B cell (primary cell): Measurements from ENCODE around the gene SLC22A17. TPM values are rescaled to one million over a fixed set of nuclear protein-coding genes. Genes with fewer than 3 reads are reported as not detected.

Source experiments
- ATAC-seq: fragments of 200-7000 bp; cut with Tn5 transposase; one replicate; pipeline ENCODE4 v1.10.0; 2021; ENCODE audit warnings: low read depth, mild to moderate bottlenecking, moderate number of reproducible peaks, moderate library complexity
- CTCF ChIA-PET: fragments of 350-600 bp; sonication (Branson Sonifier 250); formaldehyde crosslinking; loops from one replicate; lab custom pipeline; 2021; ENCODE audit warnings: antibody characterized with exemption, inconsistent platforms; lab: Charles Lee
- POLR2A ChIA-PET: fragments of 350-600 bp; sonication (Branson Sonifier 250); formaldehyde crosslinking; loops from one replicate; lab custom pipeline; 2021; ENCODE audit warnings: antibody characterized with exemption; lab: Charles Lee
- DNase-seq: peaks from one replicate; pipeline ENCODE4 v3.0.0; 2013
- H2AFZ ChIP-seq: 2 replicates; pipeline ENCODE4 v1.6.1; 2012; ENCODE audit warnings: mild to moderate bottlenecking, low read depth, low read length; ENCODE audit not compliant: insufficient read depth, poor library complexity, severe bottlenecking
- H3K27ac ChIP-seq, 2 donors: 1 replicate in 1 of 2; 2 replicates in 1 of 2; pipeline ENCODE4 v1.5.1; 2012 to 2013; ENCODE audit warnings: low read length in 2 of 2, mild to moderate bottlenecking in 2 of 2, moderate library complexity in 1 of 2
- H3K27me3 ChIP-seq, 4 experiments: fragments of 200-600 bp in 1 of 4; sonication (generic) in 1 of 4; replicated peaks in 1 of 4; 1 replicate in 2 of 4; 2 replicates in 2 of 4; pipeline versions ENCODE4 v1.6.1 to v1.7.0; 2013 to 2016; ENCODE audit warnings: low read length in 3 of 4, mild to moderate bottlenecking in 2 of 4, mixed read lengths in 1 of 4, moderate library complexity in 1 of 4; ENCODE audit not compliant: insufficient read depth in 4 of 4, control insufficient read depth in 3 of 4; ENCODE audit errors: control extremely low read depth in 1 of 4
- H3K36me3 ChIP-seq, 2 experiments: replicated peaks in 1 of 2; 1 replicate in 1 of 2; 2 replicates in 1 of 2; pipeline versions ENCODE4 v1.6.1 to v1.7.1; 2013; ENCODE audit warnings: low read length in 1 of 2; ENCODE audit not compliant: insufficient read depth in 2 of 2, control insufficient read depth in 1 of 2; ENCODE audit errors: control extremely low read depth in 1 of 2, extremely low read depth in 1 of 2
- H3K4me1 ChIP-seq, 2 donors: fragments of 200-600 bp in 1 of 2; sonication (generic) in 1 of 2; 1 replicate in 1 of 2; 2 replicates in 1 of 2; pipeline versions ENCODE4 v1.5.1 to v1.6.1; 2013 to 2017; ENCODE audit warnings: low read length in 2 of 2; ENCODE audit not compliant: control insufficient read depth in 2 of 2, insufficient read depth in 2 of 2
- H3K4me2 ChIP-seq: replicated peaks from 2 replicates; pipeline ENCODE3; 2012; ENCODE audit warnings: mild to moderate bottlenecking, low read depth, low read length; ENCODE audit not compliant: poor library complexity, severe bottlenecking
- H3K4me3 ChIP-seq, 5 experiments: fragments of 200-600 bp in 1 of 5; sonication (generic) in 1 of 5; 1 replicate in 3 of 5; 2 replicates in 2 of 5; pipeline versions ENCODE4 v1.5.1 to v1.7.0; 2011 to 2016; ENCODE audit warnings: low read length in 4 of 5, mild to moderate bottlenecking in 4 of 5, low read depth in 2 of 5, control low read depth in 1 of 5, moderate library complexity in 1 of 5; ENCODE audit not compliant: insufficient read depth in 1 of 5; ENCODE audit errors: control extremely low read depth in 1 of 5, extremely low read depth in 1 of 5
- H3K79me2 ChIP-seq: fragments of 200-600 bp; sonication (generic); one replicate; pipeline ENCODE4 v1.6.0; 2016; ENCODE audit warnings: low read length; ENCODE audit not compliant: control insufficient read depth, insufficient read depth
- H3K9ac ChIP-seq: fragments of 200-600 bp; sonication (generic); 2 replicates; pipeline ENCODE4 v1.6.1; 2017; ENCODE audit warnings: mild to moderate bottlenecking, low read length, moderate library complexity
- H3K9me3 ChIP-seq, 3 donors: one replicate each; pipeline versions ENCODE4 v1.6.1 to v1.7.1; 2013; ENCODE audit warnings: low read length in 2 of 3; ENCODE audit not compliant: control insufficient read depth in 2 of 3, insufficient read depth in 1 of 3; ENCODE audit errors: control extremely low read depth in 1 of 3
- H4K20me1 ChIP-seq: 2 replicates; pipeline ENCODE4 v1.6.0; 2012; ENCODE audit warnings: mild to moderate bottlenecking, low read length; ENCODE audit not compliant: insufficient read depth, control insufficient read depth, poor library complexity, severe bottlenecking
- H3K27ac Mint-ChIP-seq: one replicate; pipeline ENCODE4 v1.8.0; 2021; ENCODE audit warnings: mixed read lengths
- H3K27me3 Mint-ChIP-seq: one replicate; pipeline ENCODE4 v1.8.0; 2021; ENCODE audit warnings: mixed read lengths
- H3K4me1 Mint-ChIP-seq: one replicate; pipeline ENCODE4 v1.8.0; 2021; ENCODE audit warnings: mixed read lengths
- H3K4me3 Mint-ChIP-seq: one replicate; pipeline ENCODE4 v1.8.0; 2021; ENCODE audit warnings: mixed read lengths
- H3K9me3 Mint-ChIP-seq: one replicate; pipeline ENCODE4 v1.8.0; 2022; ENCODE audit warnings: mixed read lengths; ENCODE audit not compliant: insufficient read depth
- EZH2 ChIP-seq: IDR thresholded peaks from 2 replicates; pipeline ENCODE4 v1.6.1; 2012; ENCODE audit warnings: borderline replicate concordance, low read depth, mild to moderate bottlenecking, moderate library complexity, low read length; ENCODE audit not compliant: insufficient read depth, poor library complexity, severe bottlenecking
- WGBS: methylation state at CpG from one replicate; pipeline ENCODE4 v1.1.5; 2013; ENCODE audit warnings: missing lambda C conversion rate; ENCODE audit not compliant: insufficient coverage; 5-methylcytosine and 5-hydroxymethylcytosine counted together
- intact Hi-C: fragments of 100-400 bp; cut with micrococcal nuclease; formaldehyde crosslinking; loops from one replicate; pipeline ENCODE4 v1.10.0; 2022
- polyA plus RNA-seq: library from polyadenylated mRNA; depleted of rRNA; stranded (reverse); fragments of >200 nt; gene quantifications from 2 replicates; pipeline ENCODE4 v1.2.3, GENCODE V29; 2012
- total RNA-seq, 2 donors: library from RNA; stranded (reverse); fragments of 120-200 nt in 1 of 2; gene quantifications; 1 replicate in 1 of 2; 2 replicates in 1 of 2; pipeline versions ENCODE4 v1.2.3 to v1.2.4, GENCODE V29; 2013 to 2022
- TF ChIP-seq, protein P1 (sequence below): fragments of 200-600 bp; IDR thresholded peaks from one replicate; pipeline ENCODE4 v1.8.0; 2022; ENCODE audit warnings: antibody characterized with exemption, mild to moderate bottlenecking

The SLC22A17 gene
- total and polyA plus RNA-seq, 2 donors (not counting 1 experiment from before 2014, with no cell fraction given): 0.89 to 0.92 TPM

DNA sequence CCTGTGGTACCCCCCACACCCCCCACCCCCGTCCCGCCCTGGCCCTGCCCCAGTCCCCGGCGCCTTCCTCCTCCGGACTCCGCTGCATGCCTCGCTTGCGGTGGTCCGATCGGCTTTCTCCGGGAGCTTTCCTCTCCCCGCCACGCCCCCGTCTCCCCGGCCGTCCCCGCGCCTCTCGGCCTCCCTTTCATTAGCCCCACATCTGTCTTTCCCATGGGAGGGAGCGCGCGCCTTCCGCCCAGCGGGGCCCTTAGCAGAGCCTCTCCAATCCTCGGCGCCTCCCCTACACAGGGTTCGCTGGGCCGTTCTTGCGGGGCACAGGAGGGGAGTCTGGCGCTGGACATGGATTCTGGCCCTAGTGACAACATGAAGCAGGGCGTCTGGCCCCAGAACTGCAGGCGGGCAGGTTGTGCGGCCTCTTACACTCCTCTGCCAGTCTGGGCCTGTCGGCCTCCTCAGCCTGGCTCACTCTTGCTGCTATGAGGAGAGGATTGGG, 13.8 kb upstream of the SLC22A17 start:
- no peaks in the 10 kb centered on the region for H3K36me3 ChIP-seq
- TF ChIP-seq EZH2: no peak
- TF ChIP-seq, protein P1, sequence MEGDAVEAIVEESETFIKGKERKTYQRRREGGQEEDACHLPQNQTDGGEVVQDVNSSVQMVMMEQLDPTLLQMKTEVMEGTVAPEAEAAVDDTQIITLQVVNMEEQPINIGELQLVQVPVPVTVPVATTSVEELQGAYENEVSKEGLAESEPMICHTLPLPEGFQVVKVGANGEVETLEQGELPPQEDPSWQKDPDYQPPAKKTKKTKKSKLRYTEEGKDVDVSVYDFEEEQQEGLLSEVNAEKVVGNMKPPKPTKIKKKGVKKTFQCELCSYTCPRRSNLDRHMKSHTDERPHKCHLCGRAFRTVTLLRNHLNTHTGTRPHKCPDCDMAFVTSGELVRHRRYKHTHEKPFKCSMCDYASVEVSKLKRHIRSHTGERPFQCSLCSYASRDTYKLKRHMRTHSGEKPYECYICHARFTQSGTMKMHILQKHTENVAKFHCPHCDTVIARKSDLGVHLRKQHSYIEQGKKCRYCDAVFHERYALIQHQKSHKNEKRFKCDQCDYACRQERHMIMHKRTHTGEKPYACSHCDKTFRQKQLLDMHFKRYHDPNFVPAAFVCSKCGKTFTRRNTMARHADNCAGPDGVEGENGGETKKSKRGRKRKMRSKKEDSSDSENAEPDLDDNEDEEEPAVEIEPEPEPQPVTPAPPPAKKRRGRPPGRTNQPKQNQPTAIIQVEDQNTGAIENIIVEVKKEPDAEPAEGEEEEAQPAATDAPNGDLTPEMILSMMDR: no peak
- no peaks in the 10 kb centered on the region for H4K20me1 ChIP-seq
- peaks cover 43% of the 10 kb centered on the region for H3K27me3 Mint-ChIP-seq
- no peak overlapping the region for H3K9ac ChIP-seq
- no peak overlapping the region for H3K27ac Mint-ChIP-seq
- no peak overlapping the region for H3K27ac ChIP-seq
- H3K27me3 ChIP-seq: peaks cover 0 to 33% (median 5%) of the 10 kb centered on the region in 4 experiments
- no peaks in the 10 kb centered on the region for H3K79me2 ChIP-seq
- DNase-seq (no peak), ATAC-seq (no peak)
- peaks cover 0 to 3% (median 0%) of the 10 kb centered on the region in 3 donors for H3K9me3 ChIP-seq
- CTCF ChIA-PET: interaction anchor here (1.2 kb wide), 1 partner anchor 13 kb away, joined by 4 read pairs; no protein-coding TSS in a partner anchor
- H3K4me3 ChIP-seq: no peak overlapping the region
- no peaks in the 10 kb centered on the region for H3K4me1 Mint-ChIP-seq
- 72% methylated on average over 32 of the region's 34 CpGs for WGBS
- H3K4me2 ChIP-seq: no peak overlapping the region
- H3K4me3 Mint-ChIP-seq: no peak overlapping the region
- no peak overlapping the region for H2AFZ ChIP-seq
- POLR2A ChIA-PET: no interaction called here
- intact Hi-C loops: no loop called here
- no peaks in the 10 kb centered on the region for H3K4me1 ChIP-seq
- H3K9me3 Mint-ChIP-seq: no peaks in the 10 kb centered on the region

DNA sequence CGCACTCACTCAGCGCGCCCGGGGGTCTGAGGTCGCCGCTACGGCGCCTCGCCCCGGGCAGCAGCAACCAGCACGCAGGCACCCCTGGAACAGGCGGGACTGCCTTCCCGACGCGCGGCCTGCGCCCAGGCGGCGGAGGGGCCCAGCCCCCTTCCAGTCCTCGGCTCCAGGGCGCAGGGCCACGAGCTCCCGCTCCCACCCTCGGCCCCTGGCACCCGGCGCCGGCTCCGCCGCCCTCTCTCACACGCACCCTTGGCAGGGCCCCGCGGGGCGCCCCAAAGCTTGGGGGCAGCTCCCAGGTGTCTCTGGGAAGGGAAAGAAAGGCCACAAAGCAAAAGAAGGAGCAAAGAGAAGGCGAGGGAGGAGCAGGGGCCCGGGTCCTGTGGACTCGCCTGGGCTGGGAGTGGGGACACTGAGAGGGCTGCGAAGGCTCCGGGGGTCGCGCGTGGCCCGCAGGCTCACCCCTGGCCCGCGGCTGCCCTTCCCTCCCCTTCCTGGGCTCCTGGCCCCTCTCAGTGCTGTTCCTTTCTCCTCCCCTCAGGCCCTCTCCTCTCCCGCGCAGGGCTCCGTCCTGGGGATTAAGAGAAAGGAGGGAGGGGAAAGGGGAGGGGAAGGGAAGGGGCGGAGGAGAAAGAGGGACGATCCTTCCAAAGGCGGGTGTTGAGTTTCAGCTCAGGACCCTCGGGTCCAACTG, 13.2 kb upstream of the SLC22A17 start:
- Mint-ChIP-seq H3K27ac (no peak overlapping the region), H3K4me1 (no peaks in the 10 kb centered on the region), H3K27me3 (peaks cover 41% of the 10 kb centered on the region), H3K9me3 (no peaks in the 10 kb centered on the region), H3K4me3 (no peak overlapping the region)
- Histone ChIP-seq H3K27me3 (peaks cover 0 to 33% (median 5%) of the 10 kb centered on the region in 4 experiments), H3K4me1 (no peaks in the 10 kb centered on the region), H2AFZ (no peak overlapping the region), H3K9ac (no peak overlapping the region), H3K4me2 (no peak overlapping the region), H3K27ac (no peak overlapping the region), H4K20me1 (no peaks in the 10 kb centered on the region), H3K36me3 (no peaks in the 10 kb centered on the region), H3K79me2 (no peaks in the 10 kb centered on the region), H3K4me3 (no peak overlapping the region), H3K9me3 (peaks cover 0 to 3% (median 0%) of the 10 kb centered on the region in 3 donors)
- DNase-seq: no peak
- ChIA-PET CTCF (no interaction called here), POLR2A (no interaction called here)
- intact Hi-C loops: no loop called here
- no peak for ATAC-seq
- WGBS: 5% methylated on average over 32 of the region's 51 CpGs
- TF ChIP-seq EZH2: no peak
- TF ChIP-seq, protein P1: no peak
